Fibroblast of skin of right quadriceps (primary cell): Measurements from ENCODE around the gene TNNI3K.
"Not testable (repeated sequence)": the region's sequence is repeated elsewhere in the genome, so short reads cannot be mapped to it uniquely, and the experiment has no call there.

ENCODE experiments used
- DNase-seq: peaks from one replicate; pipeline ENCODE4 v3.0.0-alpha.2; 2013

TNNI3K gene, protein sequence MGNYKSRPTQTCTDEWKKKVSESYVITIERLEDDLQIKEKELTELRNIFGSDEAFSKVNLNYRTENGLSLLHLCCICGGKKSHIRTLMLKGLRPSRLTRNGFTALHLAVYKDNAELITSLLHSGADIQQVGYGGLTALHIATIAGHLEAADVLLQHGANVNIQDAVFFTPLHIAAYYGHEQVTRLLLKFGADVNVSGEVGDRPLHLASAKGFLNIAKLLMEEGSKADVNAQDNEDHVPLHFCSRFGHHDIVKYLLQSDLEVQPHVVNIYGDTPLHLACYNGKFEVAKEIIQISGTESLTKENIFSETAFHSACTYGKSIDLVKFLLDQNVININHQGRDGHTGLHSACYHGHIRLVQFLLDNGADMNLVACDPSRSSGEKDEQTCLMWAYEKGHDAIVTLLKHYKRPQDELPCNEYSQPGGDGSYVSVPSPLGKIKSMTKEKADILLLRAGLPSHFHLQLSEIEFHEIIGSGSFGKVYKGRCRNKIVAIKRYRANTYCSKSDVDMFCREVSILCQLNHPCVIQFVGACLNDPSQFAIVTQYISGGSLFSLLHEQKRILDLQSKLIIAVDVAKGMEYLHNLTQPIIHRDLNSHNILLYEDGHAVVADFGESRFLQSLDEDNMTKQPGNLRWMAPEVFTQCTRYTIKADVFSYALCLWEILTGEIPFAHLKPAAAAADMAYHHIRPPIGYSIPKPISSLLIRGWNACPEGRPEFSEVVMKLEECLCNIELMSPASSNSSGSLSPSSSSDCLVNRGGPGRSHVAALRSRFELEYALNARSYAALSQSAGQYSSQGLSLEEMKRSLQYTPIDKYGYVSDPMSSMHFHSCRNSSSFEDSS

DNA sequence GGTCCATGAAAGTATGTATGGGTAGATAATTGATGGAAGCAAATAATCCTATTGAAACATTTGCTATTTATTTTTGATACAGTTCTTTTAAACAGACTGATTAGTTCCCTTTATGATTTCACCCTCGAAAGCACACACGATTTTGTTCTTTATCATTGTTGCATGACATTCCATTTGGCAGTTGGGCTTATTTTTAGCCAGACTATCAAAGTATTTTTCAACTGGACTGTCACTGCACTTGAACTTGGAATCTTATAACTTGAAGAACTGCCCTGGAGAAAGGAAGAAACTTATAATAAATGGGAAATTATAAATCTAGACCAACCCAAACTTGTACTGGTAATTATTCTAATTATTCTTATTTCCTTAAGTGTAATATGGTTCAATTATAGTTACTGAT lies at the start of gene TNNI3K:
TSS of gene TNNI3K (plus strand) at position 235 of the 400 bp plus-strand sequence. CDS start at position 300, 65 bp downstream.
- no peak for DNase-seq

DNA sequence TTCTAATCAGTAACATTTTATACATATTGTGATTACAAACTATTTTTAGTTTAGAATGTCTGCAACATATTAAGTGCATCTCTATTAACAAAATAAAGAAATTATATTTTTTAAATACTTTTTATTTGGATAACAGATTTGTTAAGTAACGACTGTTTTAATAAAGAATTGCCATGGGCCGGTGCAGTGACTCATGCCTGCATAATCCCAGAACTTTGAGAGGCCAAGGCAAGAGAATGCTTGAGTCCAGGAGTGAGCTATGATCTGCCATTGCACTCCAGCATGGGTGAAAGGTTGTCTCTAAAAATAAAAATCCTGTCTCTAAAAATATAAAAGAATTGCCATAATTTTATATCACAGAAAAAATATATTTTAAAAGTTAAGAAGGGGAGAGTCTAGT lies 41.3 kb upstream of the TNNI3K start:
- peak; percentile 12 for DNase-seq

DNA sequence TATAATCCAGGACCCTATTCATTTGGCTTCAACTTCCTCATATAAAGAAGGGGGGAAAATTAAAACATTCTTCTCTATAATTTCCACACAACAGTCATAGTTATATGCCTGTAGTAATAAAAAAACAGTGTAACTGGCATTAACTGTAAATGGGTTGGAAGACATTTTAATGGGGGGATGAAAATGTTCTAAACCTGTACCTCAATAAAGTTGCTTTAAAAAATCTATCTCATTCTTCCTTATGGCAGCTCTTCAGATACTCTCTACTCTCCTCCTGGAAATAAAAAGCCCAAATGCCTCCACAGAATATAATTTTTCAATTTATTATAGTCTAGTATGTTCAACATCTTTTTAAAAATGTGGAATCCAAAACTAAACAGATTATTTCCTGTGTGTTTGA lies 39.8 kb upstream of the TNNI3K start:
- no peak for DNase-seq

DNA sequence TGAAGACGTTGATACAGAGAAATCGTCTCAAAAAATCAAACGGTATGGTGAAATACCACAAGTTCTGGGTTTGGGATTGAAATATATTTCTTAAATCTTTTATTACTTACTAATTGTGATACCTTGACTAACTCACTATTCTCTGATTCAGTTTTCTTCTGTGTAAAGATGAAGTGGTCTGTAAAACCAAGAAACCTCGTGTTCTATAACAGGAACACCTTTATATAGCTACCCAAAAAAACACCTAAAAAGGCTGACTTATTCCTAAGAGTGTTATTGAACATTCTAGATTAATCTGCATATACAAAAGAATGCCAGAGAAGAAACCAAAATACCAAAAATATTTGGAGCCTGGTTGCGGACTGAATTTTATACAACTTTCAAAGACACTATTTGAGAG lies 37.9 kb upstream of the TNNI3K start:
- no peak for DNase-seq

DNA sequence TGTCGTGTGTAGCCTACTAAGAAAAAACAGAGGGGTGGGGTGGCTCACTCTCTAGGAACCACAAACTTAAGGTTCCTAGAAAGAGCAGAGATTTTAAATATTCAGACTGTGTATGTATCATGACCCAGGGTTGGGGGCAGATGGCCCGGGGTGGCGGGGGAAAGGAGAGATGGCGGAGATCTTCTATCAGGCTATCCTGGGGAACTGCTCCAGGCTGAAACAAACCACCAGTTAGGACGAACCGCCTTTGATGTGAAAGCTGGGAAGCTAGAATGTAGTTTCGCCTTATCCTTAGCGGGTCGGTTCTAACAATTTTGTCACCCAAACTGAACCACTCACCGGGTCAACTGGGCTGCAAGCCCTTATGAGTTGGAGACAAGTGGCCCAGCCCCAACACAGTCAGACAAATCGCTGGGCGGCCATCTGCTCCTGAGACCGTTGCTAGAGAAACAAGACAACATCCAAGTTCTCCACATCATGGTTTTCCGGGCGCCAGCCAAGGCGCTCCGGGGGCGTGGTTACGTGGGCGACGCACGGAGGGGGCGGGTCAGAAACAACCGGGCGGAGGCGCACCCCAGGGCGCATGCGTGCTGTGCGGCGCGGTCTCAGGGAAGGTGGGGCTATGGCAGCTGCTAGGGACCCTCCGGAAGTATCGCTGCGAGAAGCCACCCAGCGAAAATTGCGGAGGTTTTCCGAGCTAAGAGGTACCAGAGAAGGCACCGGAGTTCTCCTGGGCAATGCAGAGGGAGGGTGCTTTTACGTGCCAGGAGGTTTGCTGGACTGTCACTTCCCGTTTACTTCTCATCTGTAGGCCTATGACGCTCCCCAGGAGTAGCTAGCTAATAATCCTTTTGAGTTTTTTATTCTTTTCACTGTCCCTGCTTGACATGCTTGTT lies 37.3 kb upstream of the TNNI3K start, which contains the start of the genes FPGT and LRRIQ3:
TSS of gene FPGT (plus strand) at position 586 of the 896 bp plus-strand sequence. CDS start at position 623, 37 bp downstream.
TSS of gene LRRIQ3 (minus strand) at position 520 of the 896 bp plus-strand sequence. CDS start 14,492 bp downstream, outside the sequence.
- peak; percentile 93 for DNase-seq

DNA sequence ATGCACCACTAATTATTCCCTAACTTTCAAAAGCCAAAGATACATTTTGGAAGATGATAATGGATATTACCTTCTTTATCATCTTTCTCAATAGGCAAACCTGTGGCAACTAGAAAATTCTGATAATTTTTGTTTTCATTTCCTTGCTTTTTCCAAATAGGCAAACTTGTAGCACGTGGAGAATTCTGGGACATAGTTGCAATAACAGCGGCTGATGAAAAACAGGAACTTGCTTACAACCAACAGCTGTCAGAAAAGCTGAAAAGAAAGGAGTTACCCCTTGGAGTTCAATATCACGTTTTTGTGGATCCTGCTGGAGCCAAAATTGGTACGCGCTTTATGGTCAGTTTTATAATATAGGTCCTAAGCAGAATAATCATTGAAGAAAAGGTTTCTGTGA lies 35.7 kb upstream of the TNNI3K start:
- DNase-seq = no peak

DNA sequence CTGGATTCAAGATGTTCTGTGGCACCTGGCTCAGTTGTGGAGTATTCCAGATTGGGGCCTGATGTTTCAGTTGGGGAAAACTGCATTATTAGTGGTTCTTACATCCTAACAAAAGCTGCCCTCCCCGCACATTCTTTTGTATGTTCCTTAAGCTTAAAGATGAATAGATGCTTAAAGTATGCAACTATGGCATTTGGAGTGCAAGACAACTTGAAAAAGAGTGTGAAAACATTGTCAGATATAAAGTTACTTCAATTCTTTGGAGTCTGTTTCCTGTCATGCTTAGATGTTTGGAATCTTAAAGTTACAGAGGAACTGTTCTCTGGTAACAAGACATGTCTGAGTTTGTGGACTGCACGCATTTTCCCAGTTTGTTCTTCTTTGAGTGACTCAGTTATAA lies 29.9 kb upstream of the TNNI3K start:
- peak; percentile 59 for DNase-seq

DNA sequence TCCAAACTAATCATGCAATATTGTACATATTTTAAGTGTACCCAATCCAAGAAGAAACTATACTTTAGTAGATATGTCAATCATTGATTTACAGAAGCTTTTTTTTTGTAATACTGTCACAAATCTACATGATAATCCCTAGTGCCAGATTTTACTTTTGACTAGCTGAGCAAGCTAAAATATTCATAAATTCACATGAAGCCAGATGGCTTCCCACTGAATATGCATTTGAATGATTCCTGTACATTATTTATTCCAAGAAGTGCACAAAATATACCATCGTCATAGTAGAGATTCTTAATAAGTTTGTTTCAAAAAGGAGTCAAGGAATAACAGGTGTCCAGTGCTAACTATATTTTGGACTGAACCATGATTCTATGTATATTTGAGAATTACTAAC lies 20.0 kb upstream of the TNNI3K start:
- no peak for DNase-seq

DNA sequence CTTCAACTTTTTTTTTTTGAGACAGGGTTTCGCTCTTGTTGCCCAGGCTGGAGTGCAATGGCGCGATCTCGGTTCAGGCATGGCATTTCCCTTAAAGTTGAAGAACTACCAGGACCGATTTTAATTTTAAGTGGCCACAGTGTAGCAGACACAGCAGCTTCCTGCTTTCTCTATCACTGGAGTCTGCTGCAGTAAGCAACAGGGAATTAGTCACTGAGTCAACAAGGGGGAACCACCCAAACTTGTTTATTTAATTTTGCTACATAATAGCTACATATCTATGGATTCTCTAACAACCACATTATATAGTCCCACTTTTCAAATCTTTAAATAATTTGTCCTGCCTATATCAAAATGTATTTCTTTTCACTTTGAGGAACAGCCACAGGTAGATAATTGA lies 12.5 kb upstream of the TNNI3K start:
- DNase-seq = no peak

DNA sequence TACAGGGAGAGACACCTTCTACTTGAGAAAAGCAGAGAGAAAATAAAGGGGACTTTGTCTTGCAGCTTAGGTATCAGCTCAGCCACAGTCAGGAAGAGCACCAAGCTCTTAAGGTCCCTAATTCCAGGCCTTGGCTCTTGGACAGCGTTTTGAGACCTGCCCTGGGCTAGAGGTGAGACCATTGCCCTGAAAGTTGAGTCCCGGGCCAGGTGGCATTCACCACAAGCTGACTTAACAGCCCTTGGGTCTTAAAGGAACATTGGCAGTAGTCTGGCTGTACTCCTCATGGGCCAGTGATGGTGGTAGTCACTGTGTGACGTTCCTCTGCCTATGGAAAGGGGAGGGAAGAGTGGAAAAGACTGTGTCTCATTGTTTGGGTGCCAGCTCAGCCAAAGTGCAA lies 11.7 kb upstream of the TNNI3K start:
- no peak for DNase-seq

DNA sequence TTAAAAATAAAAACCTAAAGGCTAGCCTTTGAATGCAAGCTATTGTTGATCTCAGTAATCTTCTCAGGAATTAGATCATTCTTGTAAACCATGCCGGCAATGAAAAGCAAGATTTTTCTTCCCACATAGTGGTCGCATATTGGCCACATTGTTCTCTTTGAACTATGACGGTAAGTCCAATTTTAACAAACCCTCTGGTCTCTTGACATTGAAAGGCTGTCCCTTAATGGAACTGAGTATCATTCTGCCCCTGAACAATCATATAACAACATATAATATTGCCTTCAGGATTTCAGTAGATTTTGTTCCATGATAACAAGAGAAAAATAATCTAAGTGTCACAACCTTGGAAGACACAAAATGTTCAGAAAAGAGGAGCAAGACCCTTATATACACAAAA lies 1.3 kb downstream of the TNNI3K start:
- DNase-seq = no peak

DNA sequence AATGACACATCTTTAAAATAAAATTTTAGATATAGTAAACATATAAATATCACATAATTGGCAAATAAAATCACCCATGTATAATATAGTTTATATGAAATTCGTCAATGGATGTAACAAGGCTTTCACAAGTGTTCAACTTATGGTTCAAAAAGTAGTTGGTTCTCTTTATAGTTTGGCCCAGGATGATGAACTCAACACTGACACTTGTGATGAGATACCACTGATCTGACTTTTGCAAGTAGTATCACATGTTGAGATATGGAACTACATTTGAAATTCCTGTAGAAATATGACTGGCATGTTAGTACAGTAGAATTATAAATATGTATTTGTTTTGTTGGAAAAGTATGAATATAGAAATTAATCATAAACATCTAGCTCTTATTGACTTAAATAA lies 1.8 kb downstream of the TNNI3K start:
- DNase-seq = no peak

DNA sequence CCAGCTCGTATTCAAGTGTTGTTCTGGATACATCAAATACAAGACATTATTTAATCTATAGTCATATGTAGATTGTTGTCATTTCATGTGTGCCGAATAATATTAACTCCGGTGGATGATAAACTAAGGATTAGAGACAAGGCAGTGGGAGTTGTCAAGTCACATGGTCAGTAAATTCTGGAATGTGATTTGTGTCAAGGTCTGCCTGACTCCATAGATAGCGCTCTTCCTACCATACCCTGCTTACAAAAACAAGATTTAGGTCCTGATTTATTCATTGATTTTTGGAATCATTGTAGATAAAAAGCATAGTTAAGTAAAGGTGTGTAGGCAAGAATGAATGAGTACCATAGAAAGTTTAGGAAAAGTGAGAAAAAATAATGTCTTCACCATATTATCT lies 2.6 kb downstream of the TNNI3K start:
- no peak for DNase-seq

DNA sequence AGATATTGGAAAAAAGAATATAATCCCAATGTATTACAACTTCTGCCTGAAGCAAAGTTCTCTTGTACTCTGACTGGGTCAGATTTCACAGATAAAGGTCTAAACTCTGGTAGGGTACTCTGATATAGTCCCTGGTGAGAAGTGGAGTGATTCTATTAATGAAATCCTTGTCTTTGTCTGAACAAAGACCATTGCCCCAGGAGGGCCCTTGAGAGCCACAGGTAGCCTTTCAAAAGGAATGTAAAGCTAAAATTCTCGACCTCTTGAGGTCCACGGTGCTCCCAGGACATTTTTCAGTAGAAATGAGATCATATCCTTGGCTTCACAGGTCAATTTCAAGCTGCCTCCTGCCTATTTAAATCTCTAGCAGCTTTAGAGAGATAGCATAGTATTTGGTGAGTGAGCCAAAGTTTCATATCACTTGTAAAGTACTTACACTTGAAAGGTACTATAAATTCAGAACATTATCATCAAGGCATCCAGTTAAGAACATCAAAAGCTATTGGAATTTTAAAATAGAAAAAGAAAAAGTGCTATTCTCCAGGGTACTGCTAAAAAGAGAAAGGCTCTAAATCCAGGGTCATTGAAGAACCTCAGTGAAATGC lies 10.1 kb downstream of the TNNI3K start:
- DNase-seq = no peak

DNA sequence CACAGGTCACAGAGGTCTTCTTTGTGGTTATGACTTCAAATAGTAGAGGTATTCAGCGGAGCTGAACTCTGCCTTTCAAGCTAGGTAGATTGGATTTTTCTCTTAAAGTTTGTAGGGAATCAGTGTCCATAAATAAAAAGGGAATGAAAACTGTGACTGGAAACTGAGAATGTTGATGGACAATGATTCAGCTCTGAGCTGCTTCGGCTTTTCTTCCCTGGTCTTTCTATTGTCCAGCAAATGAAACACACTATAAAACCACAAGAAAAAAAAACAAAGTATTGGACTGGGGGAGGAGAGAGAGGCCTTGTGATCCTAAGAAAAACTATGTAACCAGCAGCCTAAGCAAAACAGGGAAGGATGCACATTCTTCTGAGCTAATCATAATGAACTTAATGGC lies 11.1 kb downstream of the TNNI3K start:
- no peak for DNase-seq

DNA sequence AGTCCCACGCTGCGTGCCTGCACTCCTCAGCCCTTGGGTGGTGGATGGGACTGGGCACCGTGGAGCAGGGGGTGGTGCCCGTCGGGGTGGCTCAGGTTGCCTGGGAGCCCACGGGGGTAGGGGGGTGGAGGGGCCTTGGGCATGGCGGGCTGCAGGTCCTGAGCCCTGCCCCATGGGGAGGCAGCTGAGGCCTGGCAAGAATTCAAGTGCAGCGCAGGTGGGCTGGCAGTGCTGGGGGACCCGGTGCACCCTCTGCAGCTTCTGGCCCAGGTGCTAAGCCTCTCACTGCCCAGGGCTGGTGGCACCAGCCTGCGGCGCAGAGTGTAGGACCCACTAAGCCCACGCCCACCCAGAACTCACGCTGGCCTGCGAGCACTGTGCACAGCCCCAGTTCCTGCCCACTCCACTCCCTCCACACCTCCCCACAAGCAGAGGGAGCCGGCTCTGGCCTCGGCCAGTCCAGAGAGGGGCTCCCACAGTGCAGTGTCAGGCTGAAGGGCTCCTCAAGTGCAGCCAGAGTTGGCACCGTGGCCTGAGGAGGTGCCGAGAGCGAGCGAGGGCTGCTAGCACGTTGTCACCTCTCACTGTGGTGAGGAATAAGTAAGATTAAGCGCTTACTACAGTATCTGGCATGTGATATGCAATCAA lies 12.8 kb downstream of the TNNI3K start:
- no peak for DNase-seq

DNA sequence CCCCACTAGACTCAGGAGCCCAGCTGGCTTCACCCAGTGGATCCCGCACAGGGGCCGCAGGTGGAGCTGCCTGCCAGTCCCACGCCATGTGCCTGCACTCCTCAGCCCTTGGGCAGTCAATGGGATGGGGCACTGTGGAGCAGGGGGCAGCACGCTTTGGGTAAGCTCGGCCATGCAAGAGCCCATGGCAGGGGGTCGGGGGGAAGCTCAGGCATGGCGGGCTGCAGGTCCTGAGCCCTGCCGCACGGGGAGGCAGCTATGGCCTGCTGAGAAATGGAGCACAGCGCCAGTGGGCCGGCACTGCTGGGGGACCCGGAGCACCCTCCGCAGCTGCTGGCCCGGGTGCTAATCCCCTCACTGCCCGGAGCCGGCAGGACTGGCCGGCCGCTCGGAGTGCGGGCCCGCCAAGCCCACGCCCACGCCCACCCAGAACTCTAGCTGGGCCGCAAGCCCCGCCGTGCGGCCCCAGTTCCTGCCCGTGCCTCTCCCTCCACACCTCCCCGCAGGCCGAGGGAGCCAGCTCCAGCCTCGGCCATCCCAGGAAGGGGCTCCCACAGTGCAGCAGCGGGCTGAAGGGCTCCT lies 18.1 kb downstream of the TNNI3K start:
- not testable (repeated sequence) for DNase-seq

DNA sequence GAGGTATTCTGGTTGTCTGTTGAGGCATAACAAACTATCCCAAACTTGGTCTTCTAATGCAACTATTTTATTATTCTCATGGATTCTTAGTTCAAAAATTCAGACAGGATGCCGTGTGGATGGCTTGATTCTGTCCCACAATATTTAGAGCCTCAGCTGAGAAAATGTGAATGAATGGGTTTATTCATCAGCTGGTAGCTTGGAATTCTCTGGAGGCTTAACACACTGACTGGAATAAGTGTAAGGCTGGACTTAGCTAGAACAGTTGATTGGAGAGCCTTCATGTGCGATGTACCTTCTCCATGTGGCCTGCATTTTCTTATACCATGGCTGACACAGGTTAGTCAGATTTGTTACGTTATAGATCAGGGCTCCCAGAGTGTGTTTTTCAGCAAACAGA lies 30.8 kb downstream of the TNNI3K start:
- DNase-seq = no peak

DNA sequence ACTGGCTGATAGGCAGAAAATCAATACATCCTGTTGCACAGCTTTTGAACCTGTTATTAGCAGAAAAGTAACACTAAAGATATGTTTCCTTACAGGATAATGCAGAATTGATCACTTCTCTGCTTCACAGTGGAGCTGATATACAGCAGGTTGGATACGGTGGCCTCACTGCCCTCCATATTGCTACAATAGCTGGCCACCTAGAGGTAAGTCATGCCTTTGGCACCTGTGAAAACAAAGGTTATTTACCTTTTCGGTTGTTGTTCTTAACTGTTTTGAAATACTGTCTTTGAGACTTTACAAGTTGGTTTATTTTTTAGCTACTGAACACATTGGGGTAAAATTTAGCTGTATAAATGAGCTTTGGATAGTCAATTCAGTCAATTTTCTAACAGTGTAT lies 36.3 kb downstream of the TNNI3K start:
- no peak for DNase-seq

DNA sequence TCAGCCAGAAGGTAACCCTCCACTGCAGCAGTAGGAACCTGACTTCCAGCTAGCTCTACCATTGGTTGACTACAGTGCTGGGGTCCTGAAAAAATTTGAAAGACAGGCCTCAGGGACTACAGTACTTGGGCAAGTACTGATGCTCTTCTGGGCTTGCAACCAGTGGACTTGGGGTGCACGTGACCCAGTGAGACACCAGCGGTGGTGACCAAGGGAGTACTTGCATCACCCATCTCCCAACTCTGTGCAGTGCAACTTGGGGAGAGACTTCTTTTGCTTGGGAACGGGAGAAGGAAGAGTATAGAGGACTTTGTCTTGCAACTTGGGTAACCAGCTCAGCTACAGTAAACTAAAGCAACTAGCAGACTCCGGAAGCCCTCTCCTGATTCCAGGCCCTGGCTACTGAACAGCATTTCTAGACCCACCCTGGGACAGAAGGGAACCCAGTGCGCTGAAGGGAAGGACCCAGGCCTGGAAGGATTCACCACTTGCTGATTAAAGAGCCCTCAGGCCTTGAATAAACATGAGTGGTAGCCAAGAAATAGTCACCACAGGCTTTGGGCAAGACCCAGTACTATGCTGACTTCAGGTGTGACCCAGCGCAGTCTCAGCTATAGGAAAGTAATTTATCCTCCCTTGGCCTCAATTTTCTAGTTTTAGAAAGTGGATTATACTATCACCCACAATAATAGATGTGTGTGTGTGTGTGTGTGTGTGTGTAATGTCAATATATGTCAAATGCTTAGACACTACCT lies 45.6 kb downstream of the TNNI3K start:
- DNase-seq = no peak

DNA sequence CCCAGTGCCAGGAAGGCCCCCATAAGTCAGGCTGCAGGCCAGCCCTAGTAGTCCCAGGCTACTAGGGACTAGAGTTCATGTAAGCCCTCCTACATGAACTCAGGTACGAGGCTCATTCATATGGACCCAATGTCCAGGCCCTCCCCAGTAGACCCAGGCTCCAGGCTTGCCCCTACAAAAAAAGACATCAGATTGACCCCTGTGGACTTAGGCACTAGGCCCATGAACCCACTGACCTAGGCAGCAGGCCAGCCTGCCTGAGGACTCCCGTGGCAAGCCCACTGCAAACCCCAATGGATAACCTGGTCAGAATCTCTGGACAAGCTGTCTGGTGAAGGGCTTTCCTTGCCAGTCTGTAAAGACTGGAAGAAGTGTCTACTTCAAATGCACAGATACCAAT lies 51.2 kb downstream of the TNNI3K start:
- DNase-seq = no peak
